Esophagus squamous epithelium (tissue), 4 donors: Measurements from ENCODE around the gene MICAL2.

ENCODE experiments used
- POLR2A ChIP-seq, 4 donors: fragments of 450-650 bp; IDR thresholded peaks; one replicate each; pipeline ENCODE4 v1.6.1; 2017; ENCODE audit warnings: antibody characterized with exemption in 4 of 4, mild to moderate bottlenecking in 4 of 4, moderate library complexity in 3 of 4
- TF ChIP-seq, protein P1 (sequence below), 6 experiments: fragments of 450-650 bp in 4 of 6; fragments of 200-600 bp in 2 of 6; sonication (generic) in 2 of 6; IDR thresholded peaks; one replicate each; pipeline ENCODE4 v1.5.1; 2016 to 2019; ENCODE audit warnings: antibody characterized with exemption in 6 of 6, mild to moderate bottlenecking in 4 of 6, moderate library complexity in 4 of 6

DNA sequence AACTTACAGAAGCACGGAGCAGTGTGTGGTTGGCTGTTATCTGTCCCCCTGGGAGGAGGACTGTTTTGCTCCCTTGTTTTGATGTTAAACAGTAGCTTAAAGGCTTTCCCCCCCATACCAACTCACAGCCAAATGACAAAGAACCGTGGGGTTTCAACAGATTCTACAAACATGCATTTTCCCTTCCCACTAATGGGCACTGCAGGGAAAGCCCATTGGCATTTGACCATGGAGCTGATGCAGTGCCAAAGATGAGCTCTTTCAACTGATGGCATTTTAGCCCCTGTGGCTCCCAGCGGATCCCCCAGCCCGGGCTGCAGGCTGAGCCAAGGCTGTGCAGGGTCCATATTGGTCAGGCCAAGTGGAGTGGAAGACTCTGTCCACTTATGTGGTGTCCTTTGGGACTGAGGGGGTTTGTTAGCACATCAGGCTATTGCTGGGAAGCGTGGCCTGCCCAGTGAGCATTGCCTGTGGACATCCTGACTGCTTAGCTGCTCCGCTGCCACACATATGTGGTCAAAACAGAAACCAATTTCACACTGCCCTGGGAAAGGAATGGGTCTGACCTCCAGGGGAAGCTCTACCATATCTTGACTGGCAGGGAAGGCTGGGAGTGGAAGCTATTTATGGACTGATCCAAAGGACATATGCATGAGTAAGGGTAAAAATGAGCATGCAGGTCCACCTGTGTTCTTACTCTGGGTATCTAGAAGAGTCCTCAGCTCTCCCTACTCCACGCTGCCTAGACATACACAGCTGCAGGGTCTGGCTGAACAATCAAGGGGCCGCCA, 150.5 kb downstream of the MICAL2 start:
- TF ChIP-seq, protein P1, sequence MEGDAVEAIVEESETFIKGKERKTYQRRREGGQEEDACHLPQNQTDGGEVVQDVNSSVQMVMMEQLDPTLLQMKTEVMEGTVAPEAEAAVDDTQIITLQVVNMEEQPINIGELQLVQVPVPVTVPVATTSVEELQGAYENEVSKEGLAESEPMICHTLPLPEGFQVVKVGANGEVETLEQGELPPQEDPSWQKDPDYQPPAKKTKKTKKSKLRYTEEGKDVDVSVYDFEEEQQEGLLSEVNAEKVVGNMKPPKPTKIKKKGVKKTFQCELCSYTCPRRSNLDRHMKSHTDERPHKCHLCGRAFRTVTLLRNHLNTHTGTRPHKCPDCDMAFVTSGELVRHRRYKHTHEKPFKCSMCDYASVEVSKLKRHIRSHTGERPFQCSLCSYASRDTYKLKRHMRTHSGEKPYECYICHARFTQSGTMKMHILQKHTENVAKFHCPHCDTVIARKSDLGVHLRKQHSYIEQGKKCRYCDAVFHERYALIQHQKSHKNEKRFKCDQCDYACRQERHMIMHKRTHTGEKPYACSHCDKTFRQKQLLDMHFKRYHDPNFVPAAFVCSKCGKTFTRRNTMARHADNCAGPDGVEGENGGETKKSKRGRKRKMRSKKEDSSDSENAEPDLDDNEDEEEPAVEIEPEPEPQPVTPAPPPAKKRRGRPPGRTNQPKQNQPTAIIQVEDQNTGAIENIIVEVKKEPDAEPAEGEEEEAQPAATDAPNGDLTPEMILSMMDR (IDR thresholded peaks at IDR 0.05), result no peak
- TF ChIP-seq POLR2A (IDR thresholded peaks at IDR 0.05), result no peak
